ENCODE data around the gene ELP1.

The ELP1 gene

DNA sequence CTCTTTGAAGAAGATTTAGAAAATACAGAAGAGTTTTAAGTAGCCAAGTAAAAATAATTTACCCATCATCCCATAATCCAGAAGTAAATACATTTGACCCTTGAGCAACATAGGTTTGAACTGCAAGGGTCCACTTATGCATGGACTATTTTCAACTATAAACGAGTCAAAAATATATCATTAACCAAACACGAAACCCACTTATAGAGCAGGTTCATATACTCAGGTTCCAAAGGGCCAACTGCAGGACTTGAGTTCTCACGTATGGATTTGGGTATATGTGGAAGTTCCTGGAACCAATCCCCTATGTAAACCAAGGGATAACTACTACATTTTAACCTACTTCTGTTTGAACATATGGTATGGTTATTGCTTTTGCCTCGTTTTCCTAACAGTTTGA lies 6.1 kb upstream of the ELP1 start:
- no peaks in the 10 kb centered on the region for H3K27me3 ChIP-seq (replicated peaks; ENCODE audit: control insufficient read depth, insufficient read depth, low read length)
- TF ChIP-seq, protein P1, sequence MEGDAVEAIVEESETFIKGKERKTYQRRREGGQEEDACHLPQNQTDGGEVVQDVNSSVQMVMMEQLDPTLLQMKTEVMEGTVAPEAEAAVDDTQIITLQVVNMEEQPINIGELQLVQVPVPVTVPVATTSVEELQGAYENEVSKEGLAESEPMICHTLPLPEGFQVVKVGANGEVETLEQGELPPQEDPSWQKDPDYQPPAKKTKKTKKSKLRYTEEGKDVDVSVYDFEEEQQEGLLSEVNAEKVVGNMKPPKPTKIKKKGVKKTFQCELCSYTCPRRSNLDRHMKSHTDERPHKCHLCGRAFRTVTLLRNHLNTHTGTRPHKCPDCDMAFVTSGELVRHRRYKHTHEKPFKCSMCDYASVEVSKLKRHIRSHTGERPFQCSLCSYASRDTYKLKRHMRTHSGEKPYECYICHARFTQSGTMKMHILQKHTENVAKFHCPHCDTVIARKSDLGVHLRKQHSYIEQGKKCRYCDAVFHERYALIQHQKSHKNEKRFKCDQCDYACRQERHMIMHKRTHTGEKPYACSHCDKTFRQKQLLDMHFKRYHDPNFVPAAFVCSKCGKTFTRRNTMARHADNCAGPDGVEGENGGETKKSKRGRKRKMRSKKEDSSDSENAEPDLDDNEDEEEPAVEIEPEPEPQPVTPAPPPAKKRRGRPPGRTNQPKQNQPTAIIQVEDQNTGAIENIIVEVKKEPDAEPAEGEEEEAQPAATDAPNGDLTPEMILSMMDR (IDR thresholded peaks at IDR 0.05; ENCODE audit: insufficient read depth, low read length, poor library complexity, severe bottlenecking), result no peak
- H3K4me3 ChIP-seq (replicated peaks; ENCODE audit: low read depth, low read length), result no peak overlapping the region
- H3K36me3 ChIP-seq (ENCODE audit: control insufficient read depth, insufficient read depth, low read length), result peaks cover 3% of the 10 kb centered on the region
- no peak for DNase-seq (ENCODE audit: extremely low read depth, insufficient read length)

- TF ChIP-seq, protein P1 (IDR thresholded peaks at IDR 0.05; ENCODE audit: insufficient read depth, low read length, poor library complexity, severe bottlenecking), result no peak
- peaks cover 3% of the 10 kb centered on the region for H3K36me3 ChIP-seq (ENCODE audit: control insufficient read depth, insufficient read depth, low read length)
- no peak for DNase-seq (ENCODE audit: extremely low read depth, insufficient read length)
- no peak overlapping the region for H3K4me3 ChIP-seq (replicated peaks; ENCODE audit: low read depth, low read length)
- no peaks in the 10 kb centered on the region for H3K27me3 ChIP-seq (replicated peaks; ENCODE audit: control insufficient read depth, insufficient read depth, low read length)
Observed at GRCh38 chr9:108937561-108938305, 3.8 kb upstream of the ELP1 start.

GRCh38 chr9:108934323-108934893 lies 484 bp upstream of the ELP1 start, which contains the start of gene ABITRAM:
ABITRAM (plus strand) TSS chr9:108934400; CDS start chr9:108934487, 87 bp downstream.
- Histone ChIP-seq H3K27me3 (replicated peaks; ENCODE audit: control insufficient read depth, insufficient read depth, low read length) (no peaks in the 10 kb centered on the region), H3K4me3 (replicated peaks; ENCODE audit: low read depth, low read length) (peak within 1 kb of the TSS; percentile 99), H3K36me3 (ENCODE audit: control insufficient read depth, insufficient read depth, low read length) (no peaks in the 10 kb centered on the region; the same call in 1 of the 2 replicates)
- TF ChIP-seq, protein P1 (IDR thresholded peaks at IDR 0.05; ENCODE audit: insufficient read depth, low read length, poor library complexity, severe bottlenecking), result no peak
- DNase-seq (ENCODE audit: extremely low read depth, insufficient read length), result peak; percentile 92

GRCh38 chr9:108933231-108933717 lies 650 bp downstream of the ELP1 start:
- H3K36me3 ChIP-seq (ENCODE audit: control insufficient read depth, insufficient read depth, low read length), result no peaks in the 10 kb centered on the region; the same call in 1 of the 2 replicates
- peak overlapping the region; percentile 99 for H3K4me3 ChIP-seq (replicated peaks; ENCODE audit: low read depth, low read length)
- H3K27me3 ChIP-seq (replicated peaks; ENCODE audit: control insufficient read depth, insufficient read depth, low read length), result no peaks in the 10 kb centered on the region
- TF ChIP-seq, protein P1 (IDR thresholded peaks at IDR 0.05; ENCODE audit: insufficient read depth, low read length, poor library complexity, severe bottlenecking), result no peak
- no peak for DNase-seq (ENCODE audit: extremely low read depth, insufficient read length)

- DNase-seq (ENCODE audit: extremely low read depth, insufficient read length), result no peak
- TF ChIP-seq, protein P1 (IDR thresholded peaks at IDR 0.05; ENCODE audit: insufficient read depth, low read length, poor library complexity, severe bottlenecking), result no peak
- no peaks in the 10 kb centered on the region for H3K27me3 ChIP-seq (replicated peaks; ENCODE audit: control insufficient read depth, insufficient read depth, low read length)
- H3K4me3 ChIP-seq (replicated peaks; ENCODE audit: low read depth, low read length), result no peak overlapping the region
- peaks cover 10% of the 10 kb centered on the region for H3K36me3 ChIP-seq (ENCODE audit: control insufficient read depth, insufficient read depth, low read length)
Observed at GRCh38 chr9:108928386-108928785, 5.5 kb downstream of the ELP1 start.
